ENCODE results near the gene AFDN.

DNA sequence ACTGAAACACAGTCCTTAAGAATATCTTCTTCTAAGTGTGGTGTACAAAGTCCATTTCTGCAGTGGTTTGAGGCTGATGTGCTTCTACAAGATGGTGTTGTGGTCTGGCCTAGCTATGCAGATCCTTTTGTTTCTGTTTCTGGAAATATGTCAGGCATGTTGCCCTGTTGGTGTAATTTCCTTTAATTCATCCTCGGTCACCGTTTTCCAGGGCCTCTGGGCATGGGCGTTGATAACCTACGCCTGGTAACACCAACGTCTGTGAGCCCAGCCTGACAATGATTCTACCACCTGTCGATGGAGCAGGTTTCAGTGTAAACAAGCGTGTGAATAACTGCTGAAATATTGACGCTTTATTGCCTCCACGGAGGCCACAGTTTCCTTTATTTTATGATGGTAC lies 33.3 kb upstream of the AFDN start:
- TF ChIP-seq, protein P1, sequence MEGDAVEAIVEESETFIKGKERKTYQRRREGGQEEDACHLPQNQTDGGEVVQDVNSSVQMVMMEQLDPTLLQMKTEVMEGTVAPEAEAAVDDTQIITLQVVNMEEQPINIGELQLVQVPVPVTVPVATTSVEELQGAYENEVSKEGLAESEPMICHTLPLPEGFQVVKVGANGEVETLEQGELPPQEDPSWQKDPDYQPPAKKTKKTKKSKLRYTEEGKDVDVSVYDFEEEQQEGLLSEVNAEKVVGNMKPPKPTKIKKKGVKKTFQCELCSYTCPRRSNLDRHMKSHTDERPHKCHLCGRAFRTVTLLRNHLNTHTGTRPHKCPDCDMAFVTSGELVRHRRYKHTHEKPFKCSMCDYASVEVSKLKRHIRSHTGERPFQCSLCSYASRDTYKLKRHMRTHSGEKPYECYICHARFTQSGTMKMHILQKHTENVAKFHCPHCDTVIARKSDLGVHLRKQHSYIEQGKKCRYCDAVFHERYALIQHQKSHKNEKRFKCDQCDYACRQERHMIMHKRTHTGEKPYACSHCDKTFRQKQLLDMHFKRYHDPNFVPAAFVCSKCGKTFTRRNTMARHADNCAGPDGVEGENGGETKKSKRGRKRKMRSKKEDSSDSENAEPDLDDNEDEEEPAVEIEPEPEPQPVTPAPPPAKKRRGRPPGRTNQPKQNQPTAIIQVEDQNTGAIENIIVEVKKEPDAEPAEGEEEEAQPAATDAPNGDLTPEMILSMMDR (IDR thresholded peaks at IDR 0.05): no peak
- TF ChIP-seq POLR2AphosphoS5 (IDR thresholded peaks at IDR 0.05): no peak
